Measurements from ENCODE around the gene RIMS1. TPM values are rescaled to one million over a fixed set of nuclear protein-coding genes. Genes with fewer than 3 reads are reported as not detected.

Gene RIMS1, protein sequence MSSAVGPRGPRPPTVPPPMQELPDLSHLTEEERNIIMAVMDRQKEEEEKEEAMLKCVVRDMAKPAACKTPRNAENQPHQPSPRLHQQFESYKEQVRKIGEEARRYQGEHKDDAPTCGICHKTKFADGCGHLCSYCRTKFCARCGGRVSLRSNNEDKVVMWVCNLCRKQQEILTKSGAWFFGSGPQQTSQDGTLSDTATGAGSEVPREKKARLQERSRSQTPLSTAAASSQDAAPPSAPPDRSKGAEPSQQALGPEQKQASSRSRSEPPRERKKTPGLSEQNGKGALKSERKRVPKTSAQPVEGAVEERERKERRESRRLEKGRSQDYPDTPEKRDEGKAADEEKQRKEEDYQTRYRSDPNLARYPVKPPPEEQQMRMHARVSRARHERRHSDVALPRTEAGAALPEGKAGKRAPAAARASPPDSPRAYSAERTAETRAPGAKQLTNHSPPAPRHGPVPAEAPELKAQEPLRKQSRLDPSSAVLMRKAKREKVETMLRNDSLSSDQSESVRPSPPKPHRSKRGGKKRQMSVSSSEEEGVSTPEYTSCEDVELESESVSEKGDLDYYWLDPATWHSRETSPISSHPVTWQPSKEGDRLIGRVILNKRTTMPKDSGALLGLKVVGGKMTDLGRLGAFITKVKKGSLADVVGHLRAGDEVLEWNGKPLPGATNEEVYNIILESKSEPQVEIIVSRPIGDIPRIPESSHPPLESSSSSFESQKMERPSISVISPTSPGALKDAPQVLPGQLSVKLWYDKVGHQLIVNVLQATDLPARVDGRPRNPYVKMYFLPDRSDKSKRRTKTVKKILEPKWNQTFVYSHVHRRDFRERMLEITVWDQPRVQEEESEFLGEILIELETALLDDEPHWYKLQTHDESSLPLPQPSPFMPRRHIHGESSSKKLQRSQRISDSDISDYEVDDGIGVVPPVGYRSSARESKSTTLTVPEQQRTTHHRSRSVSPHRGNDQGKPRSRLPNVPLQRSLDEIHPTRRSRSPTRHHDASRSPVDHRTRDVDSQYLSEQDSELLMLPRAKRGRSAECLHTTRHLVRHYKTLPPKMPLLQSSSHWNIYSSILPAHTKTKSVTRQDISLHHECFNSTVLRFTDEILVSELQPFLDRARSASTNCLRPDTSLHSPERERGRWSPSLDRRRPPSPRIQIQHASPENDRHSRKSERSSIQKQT (N-terminal part only)
- not detected in 2 replicates for total RNA-seq
- 0.02 TPM for total RNA-seq (2013)
- polyA plus RNA-seq = not detected in 2 replicates
- polyA minus RNA-seq = not detected in 2 replicates

DNA sequence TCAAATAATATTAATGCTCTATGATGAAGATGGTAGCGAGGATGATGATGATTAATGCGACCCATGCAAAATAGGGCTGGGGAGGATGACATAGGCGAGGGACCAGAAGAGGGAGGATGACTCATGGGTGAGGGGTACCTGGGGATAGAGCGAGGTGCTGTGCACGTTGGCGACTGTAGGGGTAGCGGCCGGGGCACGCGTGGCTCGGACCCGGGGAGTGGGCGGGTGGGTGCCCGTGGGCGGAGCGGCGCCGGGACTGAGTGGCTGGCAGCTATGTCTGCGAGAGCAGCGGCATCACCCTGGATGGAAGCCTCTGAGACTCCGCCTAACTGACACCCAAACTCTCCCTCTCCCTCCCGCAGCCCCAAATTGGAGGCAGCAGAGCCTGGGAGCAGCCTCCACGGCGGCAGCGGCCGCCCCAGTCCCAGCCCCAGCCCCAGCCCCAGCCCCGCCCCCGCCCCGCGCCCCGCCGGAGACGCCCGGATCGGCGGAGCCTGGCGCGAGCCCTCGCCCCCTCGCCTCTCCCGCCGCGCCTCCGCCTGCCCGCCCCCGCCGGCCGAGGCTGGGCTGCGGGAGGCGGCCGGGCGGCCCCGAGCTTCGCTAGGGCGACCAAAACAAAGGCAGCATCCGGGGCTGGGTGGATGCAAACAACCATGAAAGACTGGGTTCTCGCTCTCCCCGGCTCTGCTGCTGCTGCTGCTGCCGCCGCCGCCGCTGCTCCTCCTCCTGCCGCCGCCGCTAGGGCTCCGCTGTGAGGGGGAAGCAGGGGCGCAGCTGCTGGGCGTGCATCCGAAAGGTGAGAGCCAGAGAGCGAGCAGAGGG, at the start of gene RIMS1:
RIMS1 (plus strand) TSS at position 367 of the 822 bp plus-strand sequence. CDS start 474 bp downstream, outside the sequence.
- H2AFZ ChIP-seq (ENCODE audit: insufficient read depth, low read depth, low read length, poor library complexity, severe bottlenecking) = peak within 1 kb of the TSS; percentile 28
- peak; percentile 19 for DNase-seq
- H3K27ac ChIP-seq (ENCODE audit: low read length in 2 of 2) = no peak within 1 kb of the TSS
- no peak within 1 kb of the TSS for H3K9ac ChIP-seq (ENCODE audit: low read length)
- ATAC-seq (ENCODE audit: low read depth) = peak; percentile 24
- Mint-ChIP-seq H3K4me1 (peaks cover 9% of the 10 kb centered on the region), H3K27me3 (peaks cover 58% of the 10 kb centered on the region), H3K27ac (no peak within 1 kb of the TSS), H3K4me3 (peak within 1 kb of the TSS; percentile 73), H3K9me3 (ENCODE audit: insufficient read depth) (no peaks in the 10 kb centered on the region)
- no peak for TF ChIP-seq EZH2 (IDR thresholded peaks at IDR 0.05; ENCODE audit: borderline replicate concordance, insufficient read depth, low read depth, low read length, poor library complexity, severe bottlenecking)
- TF ChIP-seq, protein P1, sequence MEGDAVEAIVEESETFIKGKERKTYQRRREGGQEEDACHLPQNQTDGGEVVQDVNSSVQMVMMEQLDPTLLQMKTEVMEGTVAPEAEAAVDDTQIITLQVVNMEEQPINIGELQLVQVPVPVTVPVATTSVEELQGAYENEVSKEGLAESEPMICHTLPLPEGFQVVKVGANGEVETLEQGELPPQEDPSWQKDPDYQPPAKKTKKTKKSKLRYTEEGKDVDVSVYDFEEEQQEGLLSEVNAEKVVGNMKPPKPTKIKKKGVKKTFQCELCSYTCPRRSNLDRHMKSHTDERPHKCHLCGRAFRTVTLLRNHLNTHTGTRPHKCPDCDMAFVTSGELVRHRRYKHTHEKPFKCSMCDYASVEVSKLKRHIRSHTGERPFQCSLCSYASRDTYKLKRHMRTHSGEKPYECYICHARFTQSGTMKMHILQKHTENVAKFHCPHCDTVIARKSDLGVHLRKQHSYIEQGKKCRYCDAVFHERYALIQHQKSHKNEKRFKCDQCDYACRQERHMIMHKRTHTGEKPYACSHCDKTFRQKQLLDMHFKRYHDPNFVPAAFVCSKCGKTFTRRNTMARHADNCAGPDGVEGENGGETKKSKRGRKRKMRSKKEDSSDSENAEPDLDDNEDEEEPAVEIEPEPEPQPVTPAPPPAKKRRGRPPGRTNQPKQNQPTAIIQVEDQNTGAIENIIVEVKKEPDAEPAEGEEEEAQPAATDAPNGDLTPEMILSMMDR (IDR thresholded peaks at IDR 0.05) = no peak
- peak within 1 kb of the TSS in 1 of 5 experiments; percentile 3 for H3K4me3 ChIP-seq (ENCODE audit: control extremely low read depth in 1 of 5, extremely low read depth in 1 of 5, insufficient read depth in 1 of 5, low read depth in 2 of 5, low read length in 4 of 5)
- no peaks in the 10 kb centered on the region for H4K20me1 ChIP-seq (ENCODE audit: control insufficient read depth, insufficient read depth, low read length, poor library complexity, severe bottlenecking)
- H3K27me3 ChIP-seq (replicated peaks in 1 of 4; ENCODE audit: control extremely low read depth in 1 of 4, control insufficient read depth in 3 of 4, insufficient read depth in 4 of 4, low read length in 3 of 4) = peaks cover 0 to 19% (median 14%) of the 10 kb centered on the region in 4 experiments
- no peaks in the 10 kb centered on the region for H3K79me2 ChIP-seq (ENCODE audit: control insufficient read depth, insufficient read depth, low read length)
- ChIA-PET POLR2A (no interaction called here), CTCF (no interaction called here)
- 3% methylated on average over 63 of the region's 70 CpGs for WGBS (ENCODE audit: insufficient coverage)
- intact Hi-C loops (cut with micrococcal nuclease) = no loop called here
- H3K4me2 ChIP-seq (replicated peaks; ENCODE audit: low read depth, low read length, poor library complexity, severe bottlenecking) = peak within 1 kb of the TSS; percentile 51
- no peaks in the 10 kb centered on the region for H3K36me3 ChIP-seq (replicated peaks in 1 of 2; ENCODE audit: control extremely low read depth in 1 of 2, control insufficient read depth in 1 of 2, extremely low read depth in 1 of 2, insufficient read depth in 2 of 2, low read length in 1 of 2)
- H3K4me1 ChIP-seq (ENCODE audit: control insufficient read depth in 2 of 2, insufficient read depth in 2 of 2, low read length in 2 of 2) = peaks cover 5 to 6% of the 10 kb centered on the region in 2 donors
- H3K9me3 ChIP-seq (ENCODE audit: control extremely low read depth in 1 of 3, control insufficient read depth in 2 of 3, insufficient read depth in 1 of 3, low read length in 2 of 3) = peaks cover 0 to 5% (median 0%) of the 10 kb centered on the region in 3 donors

All from B cell (primary cell).